ENCODE results near the gene DNMBP. TPM values are rescaled to one million over a fixed set of nuclear protein-coding genes. Genes with fewer than 3 reads are reported as not detected.
"Not testable (repeated sequence)": the region's sequence is repeated elsewhere in the genome, so short reads cannot be mapped to it uniquely, and the experiment has no call there.

The DNMBP gene
- total and polyA plus RNA-seq, 2 experiments from 2014 or later: 13.6 to 22.9 TPM

- Histone ChIP-seq H3K4me1 (ENCODE audit: low read depth) (peaks cover 6% of the 10 kb centered on the region), H3K36me3 (peaks cover 6% of the 10 kb centered on the region), H3K27me3 (no peaks in the 10 kb centered on the region), H3K4me3 (no peak overlapping the region), H3K27ac (peak overlapping the region; percentile 44), H3K9me3 (ENCODE audit: low read depth) (no peaks in the 10 kb centered on the region)
- TF ChIP-seq CTCF (IDR thresholded peaks at IDR 0.05; ENCODE audit: low read depth, low read length): no peak
- peak in 1 of 2 donors; percentile 40 for DNase-seq (ENCODE audit: low read depth in 1 of 2, low spot score in 1 of 2)
Measured at GRCh38 chr10:99965700-99966099, 44.0 kb downstream of the DNMBP start.

GRCh38 chr10:99964791-99965190 is 45.0 kb downstream of the DNMBP start:
- Histone ChIP-seq H3K9me3 (ENCODE audit: low read depth) (no peaks in the 10 kb centered on the region), H3K4me3 (no peak overlapping the region), H3K27ac (no peak overlapping the region), H3K36me3 (peaks cover 6% of the 10 kb centered on the region), H3K27me3 (no peaks in the 10 kb centered on the region), H3K4me1 (ENCODE audit: low read depth) (peaks cover 6% of the 10 kb centered on the region)
- TF ChIP-seq CTCF (IDR thresholded peaks at IDR 0.05; ENCODE audit: low read depth, low read length): peak; percentile 28
- peak in 1 of 2 donors; percentile 58 for DNase-seq (ENCODE audit: low read depth in 1 of 2, low spot score in 1 of 2)

- not testable (repeated sequence) for H3K27ac ChIP-seq; DNase-seq (ENCODE audit: low read depth in 1 of 2, low spot score in 1 of 2); H3K36me3 ChIP-seq; H3K27me3 ChIP-seq; H3K4me3 ChIP-seq; H3K9me3 ChIP-seq (ENCODE audit: low read depth); H3K4me1 ChIP-seq (ENCODE audit: low read depth)
Measured at GRCh38 chr10:99963467-99964165, 46.1 kb downstream of the DNMBP start.

- Histone ChIP-seq H3K4me3 (no peak overlapping the region), H3K27me3 (no peaks in the 10 kb centered on the region), H3K36me3 (peaks cover 5% of the 10 kb centered on the region), H3K27ac (no peak overlapping the region), H3K4me1 (ENCODE audit: low read depth) (no peaks in the 10 kb centered on the region), H3K9me3 (ENCODE audit: low read depth) (no peaks in the 10 kb centered on the region)
- TF ChIP-seq CTCF (IDR thresholded peaks at IDR 0.05; ENCODE audit: low read depth, low read length): no peak
- no peak for DNase-seq (ENCODE audit: low read depth in 1 of 2, low spot score in 1 of 2)
Measured at GRCh38 chr10:99958806-99959205, 50.9 kb downstream of the DNMBP start.

GRCh38 chr10:99958302-99958701 is 51.4 kb downstream of the DNMBP start:
- Histone ChIP-seq H3K4me3 (no peak overlapping the region), H3K27ac (no peak overlapping the region), H3K36me3 (peaks cover 5% of the 10 kb centered on the region), H3K27me3 (no peaks in the 10 kb centered on the region), H3K4me1 (ENCODE audit: low read depth) (no peaks in the 10 kb centered on the region), H3K9me3 (ENCODE audit: low read depth) (no peaks in the 10 kb centered on the region)
- DNase-seq (ENCODE audit: low read depth in 1 of 2, low spot score in 1 of 2): peak in 1 of 2 donors; percentile 54
- no peak for TF ChIP-seq CTCF (IDR thresholded peaks at IDR 0.05; ENCODE audit: low read depth, low read length)

- not testable (repeated sequence) for H3K4me1 ChIP-seq (ENCODE audit: low read depth); DNase-seq (ENCODE audit: low read depth in 1 of 2, low spot score in 1 of 2); H3K4me3 ChIP-seq; H3K27me3 ChIP-seq; H3K9me3 ChIP-seq (ENCODE audit: low read depth); H3K36me3 ChIP-seq; H3K27ac ChIP-seq
Measured at GRCh38 chr10:99953510-99953909, 56.2 kb downstream of the DNMBP start.

All from cardiac muscle cell (in vitro differentiated cells and primary cell).